Caco-2 (cell line): ENCODE measurements around the gene ALKBH6. TPM values are rescaled to one million over a fixed set of nuclear protein-coding genes. Genes with fewer than 3 reads are reported as not detected.

ENCODE experiments used
- BruUV-seq: library from RNA; stranded (reverse); fragments of 400-500 nt; replicated peaks from 2 replicates; lab custom pipeline; 2021; lab: Mats Ljungman, UMichigan
- CTCF ChIA-PET: fragments of 300-600 bp; sonication (Branson Sonifier 250); formaldehyde crosslinking; loops from one replicate; lab custom pipeline; 2022; ENCODE audit warnings: antibody characterized with exemption; lab: Charles Lee
- POLR2A ChIA-PET: fragments of 300-600 bp; sonication (Branson Sonifier 250); formaldehyde crosslinking; loops from one replicate; lab custom pipeline; 2022; ENCODE audit warnings: antibody characterized with exemption; lab: Charles Lee
- DNase-seq, 2 experiments: peaks; one replicate each; pipeline versions ENCODE4 v3.0.0 to v3.0.0-alpha.2; 2020 to 2022
- H3K27me3 ChIP-seq: replicated peaks from 2 replicates; pipeline ENCODE4 v1.6.0; 2011; ENCODE audit warnings: low read length; ENCODE audit not compliant: control insufficient read depth, insufficient read depth
- H3K36me3 ChIP-seq: 2 replicates; pipeline ENCODE4 v1.5.1; 2011; ENCODE audit warnings: low read length; ENCODE audit not compliant: control insufficient read depth, insufficient read depth
- H3K4me1 ChIP-seq: fragments of 250-450 bp; sonication (Bioruptor Pico); 2 replicates; pipeline ENCODE4 v1.5.1; 2020; ENCODE audit warnings: mild to moderate bottlenecking
- H3K4me3 ChIP-seq: 2 replicates; pipeline ENCODE4 v1.5.1; 2011; ENCODE audit warnings: low read depth, mild to moderate bottlenecking, control low read depth, low read length
- H3K9me3 ChIP-seq: fragments of 250-450 bp; sonication (Bioruptor Pico); 2 replicates; pipeline ENCODE4 v1.5.1; 2020; ENCODE audit warnings: mild to moderate bottlenecking, moderate library complexity
- H3K27ac Mint-ChIP-seq: one replicate; pipeline ENCODE4 v1.8.0; 2022; ENCODE audit warnings: mixed read lengths; ENCODE audit not compliant: unreplicated experiment
- H3K27me3 Mint-ChIP-seq: one replicate; pipeline ENCODE4 v1.8.0; 2022; ENCODE audit warnings: mixed read lengths; ENCODE audit not compliant: insufficient read depth, unreplicated experiment
- H3K36me3 Mint-ChIP-seq: one replicate; pipeline ENCODE4 v1.8.0; 2022; ENCODE audit warnings: mild to moderate bottlenecking, mixed read lengths; ENCODE audit not compliant: insufficient read depth, unreplicated experiment
- H3K4me1 Mint-ChIP-seq: one replicate; pipeline ENCODE4 v1.8.0; 2022; ENCODE audit warnings: low read depth, mixed read lengths; ENCODE audit not compliant: unreplicated experiment
- H3K4me3 Mint-ChIP-seq: one replicate; pipeline ENCODE4 v1.8.0; 2022; ENCODE audit warnings: mild to moderate bottlenecking, moderate library complexity, mixed read lengths; ENCODE audit not compliant: unreplicated experiment
- H3K9me3 Mint-ChIP-seq: one replicate; pipeline ENCODE4 v1.8.0; 2022; ENCODE audit warnings: mixed read lengths; ENCODE audit not compliant: unreplicated experiment
- CTCF ChIP-seq, 2 experiments: fragments of 200-600 bp in 1 of 2; IDR thresholded peaks; 1 replicate in 1 of 2; 2 replicates in 1 of 2; pipeline versions ENCODE4 v1.5.1 to v1.8.0; 2011 to 2022; ENCODE audit warnings: antibody characterized with exemption in 1 of 2, control low read depth in 1 of 2, inconsistent platforms in 1 of 2, low read depth in 1 of 2, low read length in 1 of 2, mild to moderate bottlenecking in 1 of 2, moderate library complexity in 1 of 2; ENCODE audit not compliant: insufficient read depth in 1 of 2, severe bottlenecking in 1 of 2, unreplicated experiment in 1 of 2
- intact Hi-C: fragments of 100-400 bp; cut with micrococcal nuclease; formaldehyde crosslinking; loops from one replicate; pipeline ENCODE4 v1.10.0; 2022; ENCODE audit not compliant: unreplicated experiment
- total RNA-seq: library from RNA; stranded (reverse); gene quantifications from 2 replicates; pipeline ENCODE4 v1.2.3, GENCODE V29; 2022

ALKBH6 gene
- total RNA-seq, 1 experiment from 2014 or later = 29.4 TPM

GRCh38 chr19:36006955-36007354, 7.1 kb downstream of the ALKBH6 start:
- peak overlapping the region; percentile 89 for H3K4me3 Mint-ChIP-seq
- POLR2A ChIA-PET = no interaction called here
- H3K27ac Mint-ChIP-seq = no peak overlapping the region

GRCh38 chr19:36003284-36003683, 10.7 kb downstream of the ALKBH6 start:
- Histone ChIP-seq H3K4me3 (no peak overlapping the region), H3K9me3 (no peaks in the 10 kb centered on the region), H3K36me3 (peaks cover 2% of the 10 kb centered on the region), H3K4me1 (no peaks in the 10 kb centered on the region; the same call in 1 of the 2 replicates), H3K27me3 (no peaks in the 10 kb centered on the region)
- intact Hi-C loops = no loop called here
- H3K27ac Mint-ChIP-seq = no peak overlapping the region
- POLR2A ChIA-PET = no interaction called here
- DNase-seq = no peak
- H3K36me3 Mint-ChIP-seq = peaks cover 41% of the 10 kb centered on the region
- peaks cover 6% of the 10 kb centered on the region for H3K4me1 Mint-ChIP-seq
- H3K27me3 Mint-ChIP-seq = no peaks in the 10 kb centered on the region
- CTCF ChIA-PET = interaction anchor here (1.4 kb wide), 1 partner anchor 11 kb away, joined by 3 read pairs; the partner anchor contains the start of gene ALKBH6
- no peaks in the 10 kb centered on the region for H3K9me3 Mint-ChIP-seq
- no peak overlapping the region for H3K4me3 Mint-ChIP-seq
- TF ChIP-seq CTCF (IDR thresholded peaks at IDR 0.05; ENCODE audit: insufficient read depth in 1 of 2, low read depth in 1 of 2, low read length in 1 of 2, severe bottlenecking in 1 of 2, unreplicated experiment in 1 of 2) = no peak
- no TSS peak for BruUV-seq

More at GRCh38 chr19:36006955-36007354, 7.1 kb downstream of the ALKBH6 start:
- peaks cover 31% of the 10 kb centered on the region for H3K36me3 Mint-ChIP-seq
- H3K27me3 Mint-ChIP-seq = no peaks in the 10 kb centered on the region
- no peak for TF ChIP-seq CTCF (IDR thresholded peaks at IDR 0.05; ENCODE audit: insufficient read depth in 1 of 2, low read depth in 1 of 2, low read length in 1 of 2, severe bottlenecking in 1 of 2, unreplicated experiment in 1 of 2)
- DNase-seq = no peak
- no peaks in the 10 kb centered on the region for H3K27me3 ChIP-seq
- no peaks in the 10 kb centered on the region for H3K9me3 Mint-ChIP-seq
- CTCF ChIA-PET = interaction anchor here (1.0 kb wide), 1 partner anchor 16 kb away, joined by 4 read pairs; no protein-coding TSS in a partner anchor
- H3K4me1 Mint-ChIP-seq = peaks cover 15% of the 10 kb centered on the region
- H3K36me3 ChIP-seq = peaks cover 2% of the 10 kb centered on the region
- BruUV-seq = no TSS peak
- intact Hi-C loops = no loop called here
- H3K4me1 ChIP-seq = peaks cover 5% of the 10 kb centered on the region; the same call in 1 of the 2 replicates
- no peak overlapping the region for H3K4me3 ChIP-seq
- no peaks in the 10 kb centered on the region for H3K9me3 ChIP-seq

GRCh38 chr19:36001605-36002004, 12.4 kb downstream of the ALKBH6 start:
- CTCF ChIA-PET = no interaction called here

More at GRCh38 chr19:36001605-36002004, 12.4 kb downstream of the ALKBH6 start:
- Histone ChIP-seq H3K36me3 (peaks cover 2% of the 10 kb centered on the region), H3K27me3 (no peaks in the 10 kb centered on the region), H3K9me3 (no peaks in the 10 kb centered on the region), H3K4me1 (no peaks in the 10 kb centered on the region; the same call in 1 of the 2 replicates), H3K4me3 (no peak overlapping the region)
- TF ChIP-seq CTCF (IDR thresholded peaks at IDR 0.05; ENCODE audit: insufficient read depth in 1 of 2, low read depth in 1 of 2, low read length in 1 of 2, severe bottlenecking in 1 of 2, unreplicated experiment in 1 of 2) = no peak
- Mint-ChIP-seq H3K9me3 (no peaks in the 10 kb centered on the region), H3K4me1 (peaks cover 10% of the 10 kb centered on the region), H3K4me3 (no peak overlapping the region), H3K36me3 (peaks cover 49% of the 10 kb centered on the region), H3K27ac (no peak overlapping the region), H3K27me3 (no peaks in the 10 kb centered on the region)
- no peak for DNase-seq
- no TSS peak for BruUV-seq
- POLR2A ChIA-PET = no interaction called here
- intact Hi-C loops = no loop called here
